Measurements from ENCODE around the gene GRAMD1B. TPM values are rescaled to one million over a fixed set of nuclear protein-coding genes. Genes with fewer than 3 reads are reported as not detected.

GRAMD1B gene
- total RNA-seq: 10 to 100 TPM; 27.5 to 37.2 (median 30.6) TPM

- WGBS, 2 donors: 1 to 2% methylated on average over 29 to 52 of the region's 57 CpGs
- TF ChIP-seq CTCF (IDR thresholded peaks at IDR 0.05) (peak in 1 of 5 experiments; percentile 7), EP300 (IDR thresholded peaks at IDR 0.05) (no peak), POLR2A (IDR thresholded peaks at IDR 0.05) (no peak)
- DNase-seq (ENCODE audit: low spot score in 2 of 2): no peak
- H3K4me3 ChIP-seq: peak within 1 kb of the TSS; percentile 30 to 60 (median 44)
- H3K27ac ChIP-seq: peak within 1 kb of the TSS; percentile 53 to 82 (median 81)
- H3K27me3 ChIP-seq: peaks cover 0 to 24% of the 10 kb centered on the region in 2 donors
- H3K4me1 ChIP-seq: peaks cover 0 to 18% (median 2%) of the 10 kb centered on the region in 4 donors
- no peaks in the 10 kb centered on the region for H3K9me3 ChIP-seq
- no peaks in the 10 kb centered on the region for H3K36me3 ChIP-seq
These were observed at the start of gene GRAMD1B for GRCh38 chr11:123429913-123430720. TSS of gene GRAMD1B (plus strand) at chr11:123430269. CDS start at chr11:123430793, 524 bp downstream.

- Histone ChIP-seq H3K9me3 (no peaks in the 10 kb centered on the region), H3K27ac (no peak overlapping the region), H3K4me3 (no peak overlapping the region), H3K36me3 (no peaks in the 10 kb centered on the region), H3K27me3 (no peaks in the 10 kb centered on the region), H3K4me1 (no peaks in the 10 kb centered on the region)
- DNase-seq (ENCODE audit: low spot score in 2 of 2): no peak
- 94 to 97% methylated on average over 5 of the region's 5 CpGs for WGBS, 2 donors
- TF ChIP-seq CTCF (IDR thresholded peaks at IDR 0.05) (no peak), EP300 (IDR thresholded peaks at IDR 0.05) (no peak), POLR2A (IDR thresholded peaks at IDR 0.05) (no peak)
These were observed 48.9 kb upstream of the GRAMD1B start for GRCh38 chr11:123381149-123381548.

GRCh38 chr11:123381817-123382554, 48.1 kb upstream of the GRAMD1B start:
- no peaks in the 10 kb centered on the region for H3K36me3 ChIP-seq
- no peaks in the 10 kb centered on the region for H3K27me3 ChIP-seq
- no peak overlapping the region for H3K4me3 ChIP-seq
- DNase-seq (ENCODE audit: low spot score in 2 of 2): no peak
- WGBS, 2 donors: 82 to 92% methylated on average over 4 of the region's 4 CpGs
- no peaks in the 10 kb centered on the region for H3K4me1 ChIP-seq
- TF ChIP-seq EP300 (IDR thresholded peaks at IDR 0.05): no peak
- no peak for TF ChIP-seq CTCF (IDR thresholded peaks at IDR 0.05)
- no peak for TF ChIP-seq POLR2A (IDR thresholded peaks at IDR 0.05)
- H3K27ac ChIP-seq: no peak overlapping the region
- no peaks in the 10 kb centered on the region for H3K9me3 ChIP-seq

- DNase-seq (ENCODE audit: low spot score in 2 of 2): no peak
- TF ChIP-seq POLR2A (IDR thresholded peaks at IDR 0.05) (no peak), EP300 (IDR thresholded peaks at IDR 0.05) (no peak), CTCF (IDR thresholded peaks at IDR 0.05) (no peak)
- Histone ChIP-seq H3K27me3 (no peaks in the 10 kb centered on the region), H3K36me3 (no peaks in the 10 kb centered on the region), H3K9me3 (no peaks in the 10 kb centered on the region), H3K4me1 (no peaks in the 10 kb centered on the region), H3K27ac (no peak overlapping the region), H3K4me3 (no peak overlapping the region)
- WGBS, 2 donors: 76 to 84% methylated on average over 3 of the region's 3 CpGs
These were observed 47.5 kb upstream of the GRAMD1B start for GRCh38 chr11:123382555-123383074.

- TF ChIP-seq POLR2A (IDR thresholded peaks at IDR 0.05) (no peak), CTCF (IDR thresholded peaks at IDR 0.05) (no peak), EP300 (IDR thresholded peaks at IDR 0.05) (no peak)
- H3K27me3 ChIP-seq: no peaks in the 10 kb centered on the region
- no peak for DNase-seq (ENCODE audit: low spot score in 2 of 2)
These were observed 46.0 kb upstream of the GRAMD1B start for GRCh38 chr11:123384116-123384515.

More at GRCh38 chr11:123384116-123384515, 46.0 kb upstream of the GRAMD1B start:
- H3K4me3 ChIP-seq: no peak overlapping the region
- no peaks in the 10 kb centered on the region for H3K9me3 ChIP-seq
- no peaks in the 10 kb centered on the region for H3K4me1 ChIP-seq
- no peak overlapping the region for H3K27ac ChIP-seq
- no peaks in the 10 kb centered on the region for H3K36me3 ChIP-seq

Measured in tibial nerve (tissue), 4 donors.